Colonic mucosa (tissue), 4 donors: ENCODE measurements around the gene TRMU. TPM values are rescaled to one million over a fixed set of nuclear protein-coding genes. Genes with fewer than 3 reads are reported as not detected.

Experiments used
- DNase-seq: peaks from one replicate; pipeline ENCODE4 v3.0.0-alpha.2; 2020
- H3K27ac ChIP-seq: fragments of 200-600 bp; one replicate; pipeline ENCODE4 v1.8.0; 2021
- H3K27me3 ChIP-seq: fragments of 200-600 bp; one replicate; pipeline ENCODE4 v1.8.0; 2021
- H3K36me3 ChIP-seq: fragments of 200-600 bp; one replicate; pipeline ENCODE4 v1.8.0; 2021
- H3K4me1 ChIP-seq: fragments of 200-600 bp; one replicate; pipeline ENCODE4 v1.8.0; 2021; ENCODE audit warnings: mild to moderate bottlenecking
- H3K4me3 ChIP-seq: fragments of 200-600 bp; one replicate; pipeline ENCODE4 v1.8.0; 2021
- H3K9ac ChIP-seq, 2 donors: one replicate each; pipeline ENCODE4 v1.7.0; 2013; ENCODE audit warnings: control low read depth in 2 of 2, low read depth in 2 of 2, low read length in 2 of 2
- H3K9me3 ChIP-seq: fragments of 200-600 bp; one replicate; pipeline ENCODE4 v1.8.0; 2021
- CTCF ChIP-seq: fragments of 200-600 bp; IDR thresholded peaks from one replicate; pipeline ENCODE4 v1.8.0; 2022; ENCODE audit warnings: antibody characterized with exemption, mild to moderate bottlenecking
- intact Hi-C: fragments of 100-400 bp; cut with DNase I; formaldehyde crosslinking; loops from one replicate; pipeline ENCODE4 v1.14.1; 2022
- total RNA-seq, 2 donors: library from RNA; stranded (reverse); fragmentation: NEBNext Ultra II Directional in 1 of 2; extraction: Animal tissue kit (Norgen Biotek cat#: 25700) in 1 of 2; gene quantifications; one replicate each; pipeline ENCODE4 v1.2.1, GENCODE V29; 2021
- donor health status: healthy.
- donor health status: DM: no; HTN: no; CAD: no.
- donor health status: DM: no; HTN: no; CAD: no.

Gene TRMU
- total RNA-seq, 2 donors from 2014 or later: 25.2 to 71.8 TPM

GRCh38 chr22:46381142-46381541 lies 45.6 kb downstream of the TRMU start:
- no peaks in the 10 kb centered on the region for H3K36me3 ChIP-seq
- H3K9me3 ChIP-seq: no peaks in the 10 kb centered on the region
- peaks cover 11% of the 10 kb centered on the region for H3K4me1 ChIP-seq
- no peak overlapping the region for H3K27ac ChIP-seq
- TF ChIP-seq CTCF: no peak
- intact Hi-C loops: no loop called here
- H3K4me3 ChIP-seq: no peak overlapping the region
- peak; percentile 59 for DNase-seq
- H3K9ac ChIP-seq: no peak overlapping the region
- no peaks in the 10 kb centered on the region for H3K27me3 ChIP-seq

GRCh38 chr22:46381731-46382130 lies 46.2 kb downstream of the TRMU start:
- Histone ChIP-seq H3K4me3 (no peak overlapping the region), H3K27ac (no peak overlapping the region), H3K9me3 (no peaks in the 10 kb centered on the region), H3K27me3 (no peaks in the 10 kb centered on the region), H3K9ac (no peak overlapping the region), H3K36me3 (no peaks in the 10 kb centered on the region), H3K4me1 (peaks cover 11% of the 10 kb centered on the region)
- DNase-seq: no peak
- TF ChIP-seq CTCF: no peak
- intact Hi-C loops: no loop called here

- no peak overlapping the region for H3K27ac ChIP-seq
- no peaks in the 10 kb centered on the region for H3K36me3 ChIP-seq
- H3K9ac ChIP-seq: no peak overlapping the region
- no peaks in the 10 kb centered on the region for H3K27me3 ChIP-seq
- DNase-seq: no peak
- no peak for TF ChIP-seq CTCF
- intact Hi-C loops: no loop called here
- peaks cover 11% of the 10 kb centered on the region for H3K4me1 ChIP-seq
- H3K4me3 ChIP-seq: no peak overlapping the region
- H3K9me3 ChIP-seq: no peaks in the 10 kb centered on the region
These were observed 47.0 kb downstream of the TRMU start for GRCh38 chr22:46382524-46382923.

GRCh38 chr22:46386312-46386711 lies 50.8 kb downstream of the TRMU start:
- Histone ChIP-seq H3K9ac (no peak overlapping the region), H3K36me3 (no peaks in the 10 kb centered on the region), H3K9me3 (no peaks in the 10 kb centered on the region), H3K4me1 (no peaks in the 10 kb centered on the region), H3K27ac (no peak overlapping the region), H3K27me3 (no peaks in the 10 kb centered on the region), H3K4me3 (no peak overlapping the region)
- intact Hi-C loops: no loop called here
- no peak for DNase-seq
- no peak for TF ChIP-seq CTCF

GRCh38 chr22:46387748-46388147 lies 52.2 kb downstream of the TRMU start:
- intact Hi-C loops: no loop called here
- Histone ChIP-seq H3K9me3 (no peaks in the 10 kb centered on the region), H3K27me3 (no peaks in the 10 kb centered on the region), H3K27ac (no peak overlapping the region), H3K36me3 (no peaks in the 10 kb centered on the region), H3K4me1 (no peaks in the 10 kb centered on the region), H3K4me3 (no peak overlapping the region), H3K9ac (no peak overlapping the region)
- TF ChIP-seq CTCF: no peak
- no peak for DNase-seq

- TF ChIP-seq CTCF: no peak
- no peak overlapping the region for H3K4me3 ChIP-seq
- no peak overlapping the region for H3K27ac ChIP-seq
- H3K27me3 ChIP-seq: no peaks in the 10 kb centered on the region
- no peak for DNase-seq
- no peak overlapping the region for H3K9ac ChIP-seq
- no peaks in the 10 kb centered on the region for H3K4me1 ChIP-seq
- intact Hi-C loops: no loop called here
- no peaks in the 10 kb centered on the region for H3K9me3 ChIP-seq
- no peaks in the 10 kb centered on the region for H3K36me3 ChIP-seq
These were observed 53.1 kb downstream of the TRMU start for GRCh38 chr22:46388647-46389046.
